HCEC 1CT (cell line): ENCODE results near the gene WNT7B.

Source experiments
- DNase-seq: peaks from one replicate; pipeline ENCODE4 v3.0.0-alpha.2; 2017

Gene WNT7B

GRCh38 chr22:45903355-45904135, 73.4 kb downstream of the WNT7B start:
- peak; percentile 62 for DNase-seq

DNA sequence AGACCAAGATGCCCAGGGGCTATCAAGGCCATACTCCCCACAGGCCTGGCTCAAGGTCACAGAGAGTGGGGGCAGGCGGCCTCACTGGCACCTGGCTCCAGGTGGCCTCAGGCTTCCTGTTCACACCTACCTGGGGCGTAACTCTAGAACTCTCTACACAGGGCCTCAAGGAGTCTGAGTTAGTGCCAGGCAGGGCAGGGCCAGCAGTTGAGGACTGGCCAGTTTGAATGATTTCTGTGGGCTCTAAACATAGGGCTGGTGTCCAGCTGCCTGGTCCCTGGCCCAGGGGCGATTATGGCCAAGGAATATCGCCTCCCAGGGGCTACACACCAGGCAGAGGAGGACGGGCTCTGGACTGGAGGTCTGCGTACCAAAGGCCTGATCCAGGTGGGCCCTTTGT, 79.2 kb downstream of the WNT7B start:
- no peak for DNase-seq

- no peak for DNase-seq
These were observed 79.9 kb downstream of the WNT7B start for GRCh38 chr22:45896964-45897538.

GRCh38 chr22:45896153-45896951, 80.6 kb downstream of the WNT7B start:
- DNase-seq: no peak

DNA sequence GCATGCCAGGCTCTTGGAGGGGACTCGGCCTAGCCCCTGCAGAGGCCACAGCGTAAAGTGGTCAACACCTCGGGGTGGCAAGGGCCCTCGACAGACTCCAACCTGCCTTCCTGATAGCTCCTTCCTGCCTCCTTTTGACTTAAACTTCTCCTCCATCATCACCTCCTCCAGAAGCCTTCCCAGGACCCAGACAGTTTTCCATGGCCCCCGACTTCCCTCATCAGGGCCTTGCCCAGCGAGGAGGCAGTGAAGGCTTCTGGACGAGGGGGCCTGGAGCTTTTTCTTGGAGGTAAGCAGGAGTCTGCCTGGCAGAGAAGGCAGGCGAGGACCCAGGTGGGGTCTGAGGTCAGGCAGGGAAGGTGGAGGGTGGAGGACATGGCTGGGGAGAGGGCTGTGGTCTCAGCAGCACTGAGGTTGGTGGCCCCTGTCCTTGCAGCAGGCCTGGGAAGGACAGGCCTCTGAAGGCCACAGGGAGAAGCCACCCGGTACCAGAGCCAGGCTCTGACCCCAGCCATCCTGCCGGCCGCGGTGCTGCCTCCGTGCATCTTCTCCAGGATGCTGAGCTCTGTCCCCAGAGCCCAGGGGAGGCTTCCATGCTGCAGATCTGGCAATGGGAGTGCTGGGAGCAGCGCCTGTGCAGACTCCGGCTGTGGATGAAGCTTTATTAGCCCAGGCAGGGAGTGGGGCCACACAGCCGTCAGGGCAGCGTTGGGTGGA, 81.4 kb downstream of the WNT7B start:
- no peak for DNase-seq

DNA sequence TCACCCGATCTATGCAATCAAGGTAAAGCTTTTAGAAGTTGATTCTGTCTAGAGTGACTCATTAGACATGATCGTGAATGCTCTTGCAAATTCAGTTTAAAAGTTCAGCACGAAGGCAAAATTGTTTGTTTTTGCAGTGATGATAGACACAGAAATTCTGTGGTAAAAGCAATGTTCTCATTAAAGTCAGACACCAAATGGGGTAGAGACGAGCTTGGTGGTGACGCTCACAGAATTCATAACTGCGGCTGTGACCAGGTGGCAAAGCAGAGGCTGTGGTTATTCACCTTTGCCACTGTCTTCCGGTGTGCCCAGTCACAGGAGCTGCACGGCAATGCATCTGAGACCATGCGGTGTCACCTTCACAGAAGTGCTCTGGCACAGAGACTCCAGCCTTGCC, 83.4 kb downstream of the WNT7B start:
- no peak for DNase-seq

- DNase-seq: no peak
These were observed 84.1 kb downstream of the WNT7B start for GRCh38 chr22:45892681-45893461.

DNA sequence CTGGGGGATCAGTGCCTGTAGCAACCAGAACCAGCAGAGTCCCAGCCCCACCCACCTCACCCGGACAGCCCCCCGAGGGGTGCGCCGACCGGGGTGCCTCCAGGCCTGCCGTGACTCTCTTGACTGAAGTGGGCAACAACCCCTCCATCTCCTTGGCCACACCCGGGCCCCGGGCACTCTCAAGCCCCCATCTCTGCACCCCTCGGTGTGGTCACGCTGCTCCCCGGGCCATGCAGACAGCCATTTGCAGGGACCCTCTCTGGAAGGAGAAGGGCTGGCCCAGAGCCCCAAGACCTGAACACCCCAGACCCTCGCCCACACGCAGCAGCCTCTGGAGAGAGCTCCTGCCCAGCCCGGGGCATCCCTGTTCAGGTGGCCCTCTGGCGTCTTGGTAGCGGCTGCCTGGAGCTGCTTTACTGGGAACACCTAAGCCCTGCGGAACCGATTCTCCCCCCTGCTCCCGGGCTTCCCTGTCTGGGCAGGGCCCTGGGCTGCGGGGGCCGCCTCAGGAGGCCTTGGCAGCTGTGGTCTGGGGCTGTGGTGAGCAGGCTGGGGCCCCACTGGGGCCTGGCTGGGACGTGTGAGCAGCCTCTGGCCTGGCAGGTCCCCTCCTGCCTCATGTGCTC, 84.9 kb downstream of the WNT7B start:
- no peak for DNase-seq

DNA sequence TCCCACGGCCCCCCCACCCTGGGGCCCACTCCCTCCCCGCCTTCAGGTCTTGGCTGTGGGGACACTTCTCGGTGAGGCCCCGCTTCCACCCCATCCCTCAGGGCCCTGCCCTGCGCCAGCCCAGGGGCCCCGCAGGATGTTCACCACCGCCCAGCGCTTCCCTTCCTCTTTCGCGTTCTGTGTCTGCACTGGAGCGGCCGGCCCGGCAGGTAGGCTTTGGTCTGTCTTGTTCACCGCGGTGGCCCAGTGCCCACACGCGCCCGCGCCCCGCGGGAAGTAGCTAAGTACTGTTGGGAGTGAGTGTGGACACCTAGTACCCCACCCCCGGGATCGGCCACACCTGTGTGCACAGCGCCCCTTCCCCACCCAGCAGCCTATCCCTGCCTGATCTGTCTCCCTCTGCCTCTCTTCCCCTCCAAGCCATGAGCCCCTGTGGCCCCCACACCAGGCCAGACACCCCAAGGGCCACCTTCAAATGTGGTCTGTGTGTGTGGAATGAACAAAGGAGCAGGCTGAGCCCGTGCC, 85.4 kb downstream of the WNT7B start:
- DNase-seq: no peak

DNA sequence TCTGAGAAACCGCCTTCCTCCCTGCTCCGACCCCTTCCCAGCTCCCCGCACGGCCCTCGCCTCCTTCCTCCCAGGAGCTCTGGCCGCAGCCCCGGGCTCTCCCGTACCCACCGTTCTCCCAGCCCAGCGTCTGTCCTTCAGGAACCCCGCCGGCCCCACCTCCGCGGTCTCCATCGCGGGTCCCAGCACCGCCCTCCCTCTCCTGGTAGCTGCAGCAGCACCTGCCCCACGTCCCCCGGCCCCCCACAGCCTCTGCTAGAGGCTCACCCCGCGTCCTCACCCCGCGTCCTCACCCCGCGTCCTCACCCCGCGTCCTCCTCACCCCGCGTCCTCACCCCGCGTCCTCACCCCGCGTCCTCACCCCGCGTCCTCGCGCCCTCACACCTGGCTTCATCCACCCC, 85.9 kb downstream of the WNT7B start:
- no peak for DNase-seq

GRCh38 chr22:45890351-45890635, 86.7 kb downstream of the WNT7B start:
- DNase-seq: no peak

GRCh38 chr22:45889539-45890350, 87.2 kb downstream of the WNT7B start:
- no peak for DNase-seq

- no peak for DNase-seq
These were observed 87.8 kb downstream of the WNT7B start for GRCh38 chr22:45889093-45889538.

GRCh38 chr22:45888221-45889092, 88.5 kb downstream of the WNT7B start:
- no peak for DNase-seq

- no peak for DNase-seq
These were observed 89.5 kb downstream of the WNT7B start for GRCh38 chr22:45887202-45888131.

DNA sequence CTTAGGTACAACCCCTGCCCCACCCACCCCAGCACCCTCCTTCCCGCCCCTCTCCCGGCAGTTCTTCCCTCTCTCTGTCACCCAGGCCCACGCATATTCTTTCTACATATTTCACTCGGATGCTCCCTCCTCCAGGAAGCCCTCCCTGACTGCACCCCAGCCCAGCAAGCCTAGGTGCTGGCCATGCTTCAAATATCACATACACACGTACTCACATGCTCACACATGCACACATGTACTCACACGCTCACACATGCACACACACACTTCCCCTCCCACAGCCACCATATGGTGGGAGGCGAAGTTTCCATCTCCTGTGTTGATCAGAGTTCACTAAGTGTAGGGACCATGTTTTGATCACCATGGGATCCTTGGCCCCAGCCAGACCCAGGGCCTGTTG, 90.4 kb downstream of the WNT7B start:
- DNase-seq: no peak

DNA sequence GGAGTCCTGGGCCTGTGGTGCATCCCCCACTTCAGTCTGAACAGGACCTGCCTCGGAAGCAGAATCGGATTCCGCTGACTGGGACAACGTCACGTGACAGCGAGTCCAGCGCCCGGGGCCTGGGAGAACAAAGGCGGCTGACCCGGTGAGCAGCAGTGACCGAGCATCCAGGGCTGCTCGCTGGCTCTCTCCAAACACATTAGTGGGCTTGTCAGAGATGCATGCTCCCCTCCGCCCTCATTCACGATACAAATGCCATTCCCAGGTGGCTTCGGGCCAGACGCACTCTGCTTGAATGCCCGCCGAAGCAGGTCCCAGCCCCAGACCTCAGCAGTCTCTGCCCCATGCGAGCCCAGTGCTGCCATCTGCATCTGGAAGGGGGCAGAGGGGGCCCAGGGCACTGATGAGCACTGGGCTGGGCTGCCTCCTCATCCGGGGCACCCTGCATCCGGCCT, 91.0 kb downstream of the WNT7B start:
- DNase-seq: no peak

- no peak for DNase-seq
These were observed 91.7 kb downstream of the WNT7B start for GRCh38 chr22:45885171-45885840.
